ENCODE measurements around the gene UBR3.
"Not testable (repeated sequence)": the region's sequence is repeated elsewhere in the genome, so short reads cannot be mapped to it uniquely, and the experiment has no call there.

The UBR3 gene

DNA sequence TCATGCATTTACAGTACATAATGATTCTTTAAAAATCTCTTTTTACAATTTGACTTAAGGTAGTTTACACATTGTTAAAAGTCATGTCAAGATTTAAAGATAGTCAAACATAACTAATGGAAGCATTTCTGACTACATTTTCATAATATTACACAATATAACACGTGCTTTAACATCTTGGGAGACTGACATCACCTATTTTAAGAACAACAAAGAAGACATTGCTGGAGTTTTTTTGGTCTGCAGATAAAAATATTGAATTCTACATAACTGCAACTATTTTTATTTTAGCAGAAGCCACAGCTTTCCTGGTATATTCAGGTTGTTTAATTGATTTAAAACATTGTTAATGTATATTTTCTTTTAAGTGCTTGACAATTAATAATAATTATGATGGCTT lies 65.7 kb downstream of the UBR3 start:
- Histone ChIP-seq H3K4me3 (ENCODE audit: low read length) (no peak overlapping the region), H3K9ac (ENCODE audit: low read length) (no peak overlapping the region), H3K4me1 (ENCODE audit: low read length) (no peaks in the 10 kb centered on the region), H3K79me2 (ENCODE audit: low read length) (no peaks in the 10 kb centered on the region; the same call in 1 of the 2 replicates), H3F3A (ENCODE audit: insufficient read depth, low read length) (no peaks in the 10 kb centered on the region), H3K36me3 (replicated peaks; ENCODE audit: insufficient read depth, low read length) (0 out of 2 replicates have a peak, but pooled peaks cover 7% of the 10 kb centered on the region), H3K27me3 (replicated peaks; ENCODE audit: insufficient read depth, low read length) (no peaks in the 10 kb centered on the region), H2AFZ (ENCODE audit: low read length) (no peak overlapping the region), H3K9me3 (replicated peaks; ENCODE audit: insufficient read depth, low read length) (no peaks in the 10 kb centered on the region), H4K20me1 (ENCODE audit: insufficient read depth, low read length) (no peaks in the 10 kb centered on the region), H3K4me2 (ENCODE audit: low read depth, low read length) (no peak overlapping the region), H3K27ac (ENCODE audit: low read length) (no peak overlapping the region), H3K9me2 (replicated peaks; ENCODE audit: insufficient read depth, low read length) (no peaks in the 10 kb centered on the region)
- no peak for DNase-seq
- TF ChIP-seq CTCF (IDR thresholded peaks at IDR 0.05; ENCODE audit: low read length) = no peak
- TF ChIP-seq EZH2 (optimal IDR thresholded peaks at IDR 0.05; ENCODE audit: low read depth, low read length) = no peak
- no peak for TF ChIP-seq EZH2phosphoT487 (IDR thresholded peaks at IDR 0.05; ENCODE audit: low read length)

- H3K4me2 ChIP-seq (ENCODE audit: low read depth, low read length) = no peak overlapping the region
- TF ChIP-seq CTCF (IDR thresholded peaks at IDR 0.05; ENCODE audit: low read length) (no peak), EZH2phosphoT487 (IDR thresholded peaks at IDR 0.05; ENCODE audit: low read length) (no peak)
- no peak overlapping the region for H2AFZ ChIP-seq (ENCODE audit: low read length)
- no peaks in the 10 kb centered on the region for H3K9me3 ChIP-seq (replicated peaks; ENCODE audit: insufficient read depth, low read length)
- no peak overlapping the region for H3K9ac ChIP-seq (ENCODE audit: low read length)
- H3K4me1 ChIP-seq (ENCODE audit: low read length) = no peaks in the 10 kb centered on the region
- no peaks in the 10 kb centered on the region for H3K27me3 ChIP-seq (replicated peaks; ENCODE audit: insufficient read depth, low read length)
- no peaks in the 10 kb centered on the region for H4K20me1 ChIP-seq (ENCODE audit: insufficient read depth, low read length)
- 0 out of 2 replicates have a peak, but pooled peaks cover 7% of the 10 kb centered on the region for H3K36me3 ChIP-seq (replicated peaks; ENCODE audit: insufficient read depth, low read length)
- no peaks in the 10 kb centered on the region for H3K9me2 ChIP-seq (replicated peaks; ENCODE audit: insufficient read depth, low read length)
- no peak overlapping the region for H3K4me3 ChIP-seq (ENCODE audit: low read length)
- no peak overlapping the region for H3K27ac ChIP-seq (ENCODE audit: low read length)
- no peaks in the 10 kb centered on the region for H3K79me2 ChIP-seq (ENCODE audit: low read length)
- DNase-seq = no peak
- H3F3A ChIP-seq (ENCODE audit: insufficient read depth, low read length) = no peaks in the 10 kb centered on the region
Observed at GRCh38 chr2:169895294-169895985, 68.2 kb downstream of the UBR3 start.

DNA sequence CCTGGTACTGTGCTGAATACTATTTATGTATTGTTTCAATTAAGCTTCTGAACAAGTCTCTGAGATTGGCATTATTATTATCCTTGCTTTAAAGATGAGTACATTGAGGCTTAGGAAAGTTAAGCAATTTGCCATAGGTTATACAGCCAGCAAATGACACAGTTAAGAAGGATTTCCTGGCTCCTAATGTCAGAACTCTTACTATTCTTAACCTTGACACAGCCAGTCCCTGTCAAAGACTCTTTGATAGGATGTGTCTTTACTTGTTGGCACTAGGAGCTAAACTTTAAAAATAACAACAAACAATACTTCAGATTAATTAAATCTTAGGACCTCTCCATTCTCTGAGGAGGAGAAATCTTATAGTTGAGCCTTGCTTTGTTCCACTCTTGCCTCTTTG lies 70.6 kb downstream of the UBR3 start:
- no peaks in the 10 kb centered on the region for H3K79me2 ChIP-seq (ENCODE audit: low read length)
- no peaks in the 10 kb centered on the region for H3K4me1 ChIP-seq (ENCODE audit: low read length)
- H3K4me3 ChIP-seq (ENCODE audit: low read length) = no peak overlapping the region
- no peaks in the 10 kb centered on the region for H4K20me1 ChIP-seq (ENCODE audit: insufficient read depth, low read length)
- H3K9me2 ChIP-seq (replicated peaks; ENCODE audit: insufficient read depth, low read length) = no peaks in the 10 kb centered on the region
- H2AFZ ChIP-seq (ENCODE audit: low read length) = no peak overlapping the region
- H3F3A ChIP-seq (ENCODE audit: insufficient read depth, low read length) = no peaks in the 10 kb centered on the region
- TF ChIP-seq EZH2phosphoT487 (IDR thresholded peaks at IDR 0.05; ENCODE audit: low read length) (no peak), EZH2 (optimal IDR thresholded peaks at IDR 0.05; ENCODE audit: low read depth, low read length) (no peak), CTCF (IDR thresholded peaks at IDR 0.05; ENCODE audit: low read length) (no peak)
- H3K27me3 ChIP-seq (replicated peaks; ENCODE audit: insufficient read depth, low read length) = no peaks in the 10 kb centered on the region
- no peak overlapping the region for H3K27ac ChIP-seq (ENCODE audit: low read length)
- DNase-seq = no peak
- H3K36me3 ChIP-seq (replicated peaks; ENCODE audit: insufficient read depth, low read length) = peaks cover 7% of the 10 kb centered on the region; the same call in 1 of the 2 replicates
- no peaks in the 10 kb centered on the region for H3K9me3 ChIP-seq (replicated peaks; ENCODE audit: insufficient read depth, low read length)
- no peak overlapping the region for H3K9ac ChIP-seq (ENCODE audit: low read length)
- no peak overlapping the region for H3K4me2 ChIP-seq (ENCODE audit: low read depth, low read length)

DNA sequence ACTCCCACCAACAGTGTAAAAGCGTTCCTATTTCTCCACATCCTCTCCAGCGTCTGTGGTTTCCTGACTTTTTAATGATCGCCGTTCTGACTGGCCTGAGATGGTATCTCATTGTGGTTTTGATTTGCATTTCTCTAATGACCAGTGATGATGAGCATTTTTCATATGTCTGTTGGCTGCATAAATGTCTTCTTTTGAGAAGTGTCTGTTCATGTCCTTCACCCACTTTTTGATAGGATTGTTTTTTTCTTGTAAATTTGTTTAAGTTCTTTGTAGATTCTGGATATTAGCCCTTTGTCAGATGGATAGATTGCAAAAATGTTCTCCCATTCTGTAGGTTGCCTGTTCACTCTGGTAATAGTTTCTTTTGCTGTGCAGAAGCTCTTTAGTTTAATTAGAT lies 72.8 kb downstream of the UBR3 start:
- H3K27me3 ChIP-seq (replicated peaks; ENCODE audit: insufficient read depth, low read length); H2AFZ ChIP-seq (ENCODE audit: low read length); H3K79me2 ChIP-seq (ENCODE audit: low read length); H3K36me3 ChIP-seq (replicated peaks; ENCODE audit: insufficient read depth, low read length); H3K4me2 ChIP-seq (ENCODE audit: low read depth, low read length); H3K27ac ChIP-seq (ENCODE audit: low read length); H3K9ac ChIP-seq (ENCODE audit: low read length); H4K20me1 ChIP-seq (ENCODE audit: insufficient read depth, low read length); H3K4me1 ChIP-seq (ENCODE audit: low read length); H3F3A ChIP-seq (ENCODE audit: insufficient read depth, low read length); DNase-seq; H3K9me3 ChIP-seq (replicated peaks; ENCODE audit: insufficient read depth, low read length); H3K4me3 ChIP-seq (ENCODE audit: low read length); H3K9me2 ChIP-seq (replicated peaks; ENCODE audit: insufficient read depth, low read length): not testable (repeated sequence)

Data from MM.1S (cell line).